HEK293 (cell line): ENCODE results near the gene KCNJ15.

Experiments used
- CTCF ChIA-PET: fragments of 350-600 bp; formaldehyde crosslinking; extraction: SDS; loops from one replicate; lab custom pipeline; 2021; ENCODE audit warnings: antibody characterized with exemption; lab: Yijun Ruan, JAX
- POLR2A ChIA-PET: fragments of 300-600 bp; formaldehyde crosslinking; extraction: SDS; loops from one replicate; lab custom pipeline; 2020; ENCODE audit warnings: antibody characterized with exemption, inconsistent platforms; lab: Yijun Ruan, JAX
- H3K27ac ChIP-seq: fragments of 200-500 bp; sonication (Bioruptor generic); 2 replicates; pipeline ENCODE4 v1.5.1; 2014; ENCODE audit warnings: low read depth, low read length, control low read depth, inconsistent platforms; ENCODE audit errors: extremely low read depth
- H3K36me3 ChIP-seq, 2 experiments: fragments of 200-500 bp in 1 of 2; sonication (Bioruptor generic) in 1 of 2; 1 replicate in 1 of 2; 2 replicates in 1 of 2; pipeline ENCODE4 v1.5.1; 2014 to 2017; ENCODE audit warnings: inconsistent platforms in 2 of 2, low read length in 2 of 2; ENCODE audit not compliant: control insufficient read depth in 2 of 2, insufficient read depth in 1 of 2
- H3K4me1 ChIP-seq: fragments of 200-500 bp; sonication (Bioruptor generic); 2 replicates; pipeline ENCODE4 v1.5.1; 2014; ENCODE audit warnings: mild to moderate bottlenecking, low read length, inconsistent platforms; ENCODE audit not compliant: control insufficient read depth, insufficient read depth
- H3K4me3 ChIP-seq: 2 replicates; pipeline ENCODE4 v1.5.1; 2011; ENCODE audit warnings: low read depth, mild to moderate bottlenecking, control low read depth, low read length, moderate library complexity
- H3K9me3 ChIP-seq: fragments of 200-500 bp; sonication (Bioruptor generic); 2 replicates; pipeline ENCODE4 v1.5.1; 2014; ENCODE audit warnings: low read depth, low read length, inconsistent platforms; ENCODE audit not compliant: control insufficient read depth, insufficient read depth
- EGR2 ChIP-seq: fragments of 450-650 bp; formaldehyde crosslinking; IDR thresholded peaks from 2 replicates; pipeline ENCODE4 v1.5.1; 2016; ENCODE audit warnings: low read depth, missing biosample characterization, missing genetic modification characterization
- HOXD13 ChIP-seq: sonication (generic); formaldehyde crosslinking; IDR thresholded peaks from 2 replicates; pipeline ENCODE4 v1.8.0; 2022; ENCODE audit warnings: missing genetic modification reagents, borderline replicate concordance
- IKZF3 ChIP-seq: fragments of 450-650 bp; IDR thresholded peaks from 2 replicates; pipeline ENCODE4 v1.5.0; 2018; ENCODE audit warnings: missing biosample characterization, mild to moderate bottlenecking, missing genetic modification characterization, moderate library complexity
- KLF9 ChIP-seq: fragments of 450-650 bp; formaldehyde crosslinking; IDR thresholded peaks from 2 replicates; pipeline ENCODE4 v1.5.1; 2016; ENCODE audit warnings: missing biosample characterization, missing genetic modification characterization, low read depth
- MEIS1 ChIP-seq: sonication (generic); formaldehyde crosslinking; IDR thresholded peaks from 2 replicates; pipeline ENCODE4 v1.8.1; 2022; ENCODE audit warnings: missing genetic modification reagents, mild to moderate bottlenecking, borderline replicate concordance
- YY2 ChIP-seq: fragments of 450-650 bp; formaldehyde crosslinking; IDR thresholded peaks from 2 replicates; pipeline ENCODE4 v1.5.1; 2016; ENCODE audit warnings: missing biosample characterization, missing genetic modification characterization
- ZFP41 ChIP-seq: fragments of 450-650 bp; formaldehyde crosslinking; IDR thresholded peaks from 2 replicates; pipeline ENCODE4 v1.5.1; 2016; ENCODE audit warnings: missing biosample characterization, missing genetic modification characterization, borderline replicate concordance
- ZIC2 ChIP-seq: fragments of 450-650 bp; formaldehyde crosslinking; IDR thresholded peaks from 2 replicates; pipeline ENCODE4 v1.5.1; 2016; ENCODE audit warnings: missing biosample characterization, missing genetic modification characterization
- ZNF112 ChIP-seq: fragments of 450-650 bp; formaldehyde crosslinking; IDR thresholded peaks from 2 replicates; pipeline ENCODE4 v1.5.0; 2017; ENCODE audit warnings: missing biosample characterization, missing genetic modification characterization
- ZNF223 ChIP-seq: fragments of 450-650 bp; formaldehyde crosslinking; IDR thresholded peaks from 2 replicates; pipeline ENCODE4 v1.5.1; 2016; ENCODE audit warnings: missing biosample characterization, missing genetic modification characterization
- ZNF701 ChIP-seq: fragments of 450-650 bp; formaldehyde crosslinking; IDR thresholded peaks from 2 replicates; pipeline ENCODE4 v1.5.1; 2016; ENCODE audit warnings: missing biosample characterization, missing genetic modification characterization
- ZSCAN16 ChIP-seq: fragments of 450-650 bp; formaldehyde crosslinking; IDR thresholded peaks from 2 replicates; pipeline ENCODE4 v1.5.1; 2016; ENCODE audit warnings: missing biosample characterization, missing genetic modification characterization
- TF ChIP-seq, protein P1 (sequence below): fragments of 450-650 bp; formaldehyde crosslinking; IDR thresholded peaks from 2 replicates; pipeline ENCODE4 v1.5.1; 2016; ENCODE audit warnings: missing biosample characterization, missing genetic modification characterization, borderline replicate concordance
- TF ChIP-seq, protein P2 (sequence below): fragments of 450-650 bp; formaldehyde crosslinking; optimal IDR thresholded peaks from 2 replicates; pipeline ENCODE3; 2016; ENCODE audit warnings: missing biosample characterization, mild to moderate bottlenecking, missing genetic modification characterization
- TF ChIP-seq, protein P3 (sequence below): fragments of 450-650 bp; formaldehyde crosslinking; IDR thresholded peaks from 2 replicates; pipeline ENCODE4 v1.5.1; 2016; ENCODE audit warnings: missing biosample characterization, missing genetic modification characterization

The KCNJ15 gene

GRCh38 chr21:38310646-38311485 lies 54.1 kb downstream of the KCNJ15 start:
- Histone ChIP-seq H3K9me3 (no peaks in the 10 kb centered on the region), H3K36me3 (no peaks in the 10 kb centered on the region), H3K27ac (no peak overlapping the region), H3K4me3 (no peak overlapping the region), H3K4me1 (peaks cover 14% of the 10 kb centered on the region)
- TF ChIP-seq, protein P1, sequence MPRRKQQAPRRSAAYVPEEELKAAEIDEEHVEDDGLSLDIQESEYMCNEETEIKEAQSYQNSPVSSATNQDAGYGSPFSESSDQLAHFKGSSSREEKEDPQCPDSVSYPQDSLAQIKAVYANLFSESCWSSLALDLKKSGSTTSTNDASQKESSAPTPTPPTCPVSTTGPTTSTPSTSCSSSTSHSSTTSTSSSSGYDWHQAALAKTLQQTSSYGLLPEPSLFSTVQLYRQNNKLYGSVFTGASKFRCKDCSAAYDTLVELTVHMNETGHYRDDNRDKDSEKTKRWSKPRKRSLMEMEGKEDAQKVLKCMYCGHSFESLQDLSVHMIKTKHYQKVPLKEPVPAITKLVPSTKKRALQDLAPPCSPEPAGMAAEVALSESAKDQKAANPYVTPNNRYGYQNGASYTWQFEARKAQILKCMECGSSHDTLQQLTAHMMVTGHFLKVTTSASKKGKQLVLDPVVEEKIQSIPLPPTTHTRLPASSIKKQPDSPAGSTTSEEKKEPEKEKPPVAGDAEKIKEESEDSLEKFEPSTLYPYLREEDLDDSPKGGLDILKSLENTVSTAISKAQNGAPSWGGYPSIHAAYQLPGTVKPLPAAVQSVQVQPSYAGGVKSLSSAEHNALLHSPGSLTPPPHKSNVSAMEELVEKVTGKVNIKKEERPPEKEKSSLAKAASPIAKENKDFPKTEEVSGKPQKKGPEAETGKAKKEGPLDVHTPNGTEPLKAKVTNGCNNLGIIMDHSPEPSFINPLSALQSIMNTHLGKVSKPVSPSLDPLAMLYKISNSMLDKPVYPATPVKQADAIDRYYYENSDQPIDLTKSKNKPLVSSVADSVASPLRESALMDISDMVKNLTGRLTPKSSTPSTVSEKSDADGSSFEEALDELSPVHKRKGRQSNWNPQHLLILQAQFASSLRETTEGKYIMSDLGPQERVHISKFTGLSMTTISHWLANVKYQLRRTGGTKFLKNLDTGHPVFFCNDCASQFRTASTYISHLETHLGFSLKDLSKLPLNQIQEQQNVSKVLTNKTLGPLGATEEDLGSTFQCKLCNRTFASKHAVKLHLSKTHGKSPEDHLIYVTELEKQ (tag by site-specific recombination), result no peak
- TF ChIP-seq YY2 (tag by site-specific recombination) (no peak), KLF9 (no peak), ZNF701 (tag by site-specific recombination) (no peak), IKZF3 (tag by site-specific recombination) (no peak), ZFP41 (tag by site-specific recombination) (no peak), HOXD13 (CRISPR knock-in tag) (no peak), ZSCAN16 (tag by site-specific recombination) (no peak)
- TF ChIP-seq, protein P2, sequence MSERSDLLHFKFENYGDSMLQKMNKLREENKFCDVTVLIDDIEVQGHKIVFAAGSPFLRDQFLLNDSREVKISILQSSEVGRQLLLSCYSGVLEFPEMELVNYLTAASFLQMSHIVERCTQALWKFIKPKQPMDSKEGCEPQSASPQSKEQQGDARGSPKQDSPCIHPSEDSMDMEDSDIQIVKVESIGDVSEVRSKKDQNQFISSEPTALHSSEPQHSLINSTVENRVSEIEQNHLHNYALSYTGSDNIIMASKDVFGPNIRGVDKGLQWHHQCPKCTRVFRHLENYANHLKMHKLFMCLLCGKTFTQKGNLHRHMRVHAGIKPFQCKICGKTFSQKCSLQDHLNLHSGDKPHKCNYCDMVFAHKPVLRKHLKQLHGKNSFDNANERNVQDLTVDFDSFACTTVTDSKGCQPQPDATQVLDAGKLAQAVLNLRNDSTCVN, result no peak
- TF ChIP-seq, protein P3, sequence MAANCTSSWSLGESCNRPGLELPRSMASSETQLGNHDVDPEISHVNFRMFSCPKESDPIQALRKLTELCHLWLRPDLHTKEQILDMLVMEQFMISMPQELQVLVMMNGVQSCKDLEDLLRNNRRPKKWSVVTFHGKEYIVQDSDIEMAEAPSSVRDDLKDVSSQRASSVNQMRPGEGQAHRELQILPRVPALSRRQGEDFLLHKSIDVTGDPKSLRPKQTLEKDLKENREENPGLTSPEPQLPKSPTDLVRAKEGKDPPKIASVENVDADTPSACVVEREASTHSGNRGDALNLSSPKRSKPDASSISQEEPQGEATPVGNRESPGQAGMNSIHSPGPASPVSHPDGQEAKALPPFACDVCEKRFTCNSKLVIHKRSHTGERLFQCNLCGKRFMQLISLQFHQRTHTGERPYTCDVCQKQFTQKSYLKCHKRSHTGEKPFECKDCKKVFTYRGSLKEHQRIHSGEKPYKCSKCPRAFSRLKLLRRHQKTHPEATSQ (tag by site-specific recombination), result no peak
- ChIA-PET CTCF (interaction anchor here (1.0 kb wide), 1 partner anchor 45 kb away, joined by 3 read pairs; no protein-coding TSS in a partner anchor), POLR2A (no interaction called here)

DNA sequence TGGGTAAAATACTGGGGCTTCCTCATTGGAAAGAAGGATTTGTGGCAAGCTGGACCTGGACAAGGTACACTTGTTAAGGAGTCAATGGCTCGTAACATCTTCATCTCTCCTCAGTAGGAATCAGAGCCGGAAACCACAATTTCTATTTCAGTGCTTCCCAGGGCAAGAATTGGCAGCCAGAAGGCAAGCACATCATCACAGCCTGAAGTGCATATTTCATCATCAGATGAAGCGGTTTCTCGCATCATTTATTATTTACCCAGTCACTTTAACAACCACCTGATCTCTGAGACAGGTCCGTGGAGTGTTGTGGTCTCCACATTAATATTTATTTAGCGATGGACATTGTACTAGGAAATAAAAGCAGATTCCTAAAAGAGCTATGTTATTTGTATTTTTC lies 55.0 kb downstream of the KCNJ15 start:
- no peak for TF ChIP-seq ZNF112 (tag by site-specific recombination)
- no peak for TF ChIP-seq EGR2 (tag by site-specific recombination)
- no peak for TF ChIP-seq MEIS1 (CRISPR knock-in tag)
- no peak for TF ChIP-seq ZIC2 (tag by site-specific recombination)
- no peak for TF ChIP-seq ZNF223 (tag by site-specific recombination)
- POLR2A ChIA-PET, result interaction anchor here (1.0 kb wide), 1 partner anchor 12 kb away, joined by 4 read pairs; no protein-coding TSS in a partner anchor
- no peak overlapping the region for H3K4me3 ChIP-seq
- H3K4me1 ChIP-seq, result peaks cover 7% of the 10 kb centered on the region
- no peaks in the 10 kb centered on the region for H3K36me3 ChIP-seq
- CTCF ChIA-PET, result no interaction called here
- H3K27ac ChIP-seq, result no peak overlapping the region
- H3K9me3 ChIP-seq, result no peaks in the 10 kb centered on the region
